ENCODE measurements around the gene RPRD2. TPM values are rescaled to one million over a fixed set of nuclear protein-coding genes. Genes with fewer than 3 reads are reported as not detected.

Gene RPRD2
- total and polyA plus RNA-seq, 9 of the 15 experiments (the other 6 are each of a cell fraction or from before 2014, with no cell fraction given) = 1.5 to 21.6 (median 7.7) TPM

- TF ChIP-seq TRIM24 (IDR thresholded peaks at IDR 0.05) (peak; percentile 72 to 79; a peak in 2 of 4 replicates), ESRRA (IDR thresholded peaks at IDR 0.05; ENCODE audit: borderline replicate concordance, low read depth) (no peak), ZNF140 (CRISPR knock-in tag; IDR thresholded peaks at IDR 0.05) (no peak), CBFB (CRISPR knock-in tag; IDR thresholded peaks at IDR 0.05) (no peak), ZBTB17 (CRISPR knock-in tag; IDR thresholded peaks at IDR 0.05) (no peak), ZNF41 (CRISPR knock-in tag; conservative IDR thresholded peaks at IDR 0.05) (no peak), CAMTA2 (CRISPR knock-in tag; conservative IDR thresholded peaks at IDR 0.05) (no peak), ZNF121 (CRISPR knock-in tag; conservative IDR thresholded peaks at IDR 0.05) (0 out of 2 replicates have a peak, but pooled peaks have one; percentile 9), TCF7 (IDR thresholded peaks at IDR 0.05; ENCODE audit: borderline replicate concordance) (no peak), SAFB (IDR thresholded peaks at IDR 0.05; ENCODE audit: borderline replicate concordance, low read depth, low read length) (no peak), ZNF639 (CRISPR knock-in tag; conservative IDR thresholded peaks at IDR 0.05 in 1 of 2, IDR thresholded peaks at IDR 0.05 in 1 of 2) (no peak), POLR2H (tag; IDR thresholded peaks at IDR 0.05; ENCODE audit: low read depth) (no peak)
These were observed 33.6 kb downstream of the RPRD2 start (continued) for GRCh38 chr1:150397392-150398032.
